Calu3 (cell line): Measurements from ENCODE around the gene PPP1R27. TPM values are rescaled to one million over a fixed set of nuclear protein-coding genes. Genes with fewer than 3 reads are reported as not detected.

Experiments
- BruUV-seq: library from RNA; stranded (reverse); fragments of 400-500 nt; replicated peaks from 2 replicates; lab custom pipeline; 2021; lab: Mats Ljungman, UMichigan
- CTCF ChIA-PET: fragments of 300-600 bp; sonication (Branson Sonifier 250); formaldehyde crosslinking; loops from one replicate; lab custom pipeline; 2022; ENCODE audit warnings: antibody characterized with exemption; lab: Charles Lee
- DNase-seq: peaks from one replicate; pipeline ENCODE4 v3.0.0; 2022
- H3K27ac Mint-ChIP-seq: one replicate; pipeline ENCODE4 v1.8.0; 2022; ENCODE audit warnings: mixed read lengths; ENCODE audit not compliant: unreplicated experiment
- H3K27me3 Mint-ChIP-seq: one replicate; pipeline ENCODE4 v1.8.0; 2022; ENCODE audit warnings: mixed read lengths; ENCODE audit not compliant: unreplicated experiment
- H3K36me3 Mint-ChIP-seq: one replicate; pipeline ENCODE4 v1.8.0; 2022; ENCODE audit warnings: mild to moderate bottlenecking, moderate library complexity, mixed read lengths; ENCODE audit not compliant: insufficient read depth, unreplicated experiment
- H3K4me1 Mint-ChIP-seq: one replicate; pipeline ENCODE4 v1.8.0; 2022; ENCODE audit warnings: mild to moderate bottlenecking, low read depth, mixed read lengths; ENCODE audit not compliant: unreplicated experiment
- H3K4me3 Mint-ChIP-seq: one replicate; pipeline ENCODE4 v1.8.0; 2022; ENCODE audit warnings: mild to moderate bottlenecking, low read depth, moderate library complexity, mixed read lengths; ENCODE audit not compliant: unreplicated experiment
- H3K9me3 Mint-ChIP-seq: one replicate; pipeline ENCODE4 v1.8.0; 2022; ENCODE audit warnings: low read depth, mixed read lengths; ENCODE audit not compliant: unreplicated experiment
- CTCF ChIP-seq: fragments of 200-600 bp; IDR thresholded peaks from one replicate; pipeline ENCODE4 v1.8.0; 2022; ENCODE audit warnings: antibody characterized with exemption; ENCODE audit not compliant: unreplicated experiment
- intact Hi-C: fragments of 100-400 bp; cut with micrococcal nuclease; formaldehyde crosslinking; loops from one replicate; pipeline ENCODE4 v1.10.0; 2022; ENCODE audit not compliant: unreplicated experiment
- total RNA-seq: library from RNA; stranded (reverse); gene quantifications from 2 replicates; pipeline ENCODE4 v1.2.3, GENCODE V29; 2022

The PPP1R27 gene
- total RNA-seq, 1 experiment from 2014 or later = not detected

DNA sequence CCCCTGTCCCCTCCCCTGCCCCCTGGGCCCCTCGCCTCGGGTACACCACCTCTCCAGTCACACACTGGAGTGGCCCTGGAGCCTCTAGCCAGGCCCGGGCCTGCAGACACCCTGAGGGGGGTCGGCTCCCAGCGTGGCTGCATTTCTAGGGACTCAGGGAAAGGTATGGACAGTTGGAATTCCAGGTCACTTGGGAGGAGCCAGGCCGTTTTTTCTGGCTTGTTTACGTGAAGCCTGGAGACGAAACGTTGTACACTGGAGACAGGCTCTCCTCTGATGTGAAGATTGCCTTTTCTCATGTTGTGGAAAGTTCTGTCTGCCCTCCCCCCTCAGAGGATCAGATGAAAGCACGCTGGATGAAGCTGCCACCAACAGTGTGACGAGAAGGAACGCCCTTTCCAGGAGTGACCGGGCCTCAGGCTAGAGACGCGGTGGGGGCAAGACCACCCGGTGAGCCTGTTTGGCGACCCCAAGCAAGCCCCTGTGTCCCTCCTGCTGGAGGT lies 4.0 kb upstream of the PPP1R27 start:
- no peak overlapping the region for H3K4me3 Mint-ChIP-seq
- no peak for DNase-seq
- H3K27ac Mint-ChIP-seq = no peak overlapping the region
- CTCF ChIA-PET = no interaction called here
- no TSS peak for BruUV-seq
- no peaks in the 10 kb centered on the region for H3K27me3 Mint-ChIP-seq
- H3K9me3 Mint-ChIP-seq = no peaks in the 10 kb centered on the region
- peaks cover 38% of the 10 kb centered on the region for H3K36me3 Mint-ChIP-seq
- intact Hi-C loops = no loop called here
- H3K4me1 Mint-ChIP-seq = no peaks in the 10 kb centered on the region
- no peak for TF ChIP-seq CTCF

DNA sequence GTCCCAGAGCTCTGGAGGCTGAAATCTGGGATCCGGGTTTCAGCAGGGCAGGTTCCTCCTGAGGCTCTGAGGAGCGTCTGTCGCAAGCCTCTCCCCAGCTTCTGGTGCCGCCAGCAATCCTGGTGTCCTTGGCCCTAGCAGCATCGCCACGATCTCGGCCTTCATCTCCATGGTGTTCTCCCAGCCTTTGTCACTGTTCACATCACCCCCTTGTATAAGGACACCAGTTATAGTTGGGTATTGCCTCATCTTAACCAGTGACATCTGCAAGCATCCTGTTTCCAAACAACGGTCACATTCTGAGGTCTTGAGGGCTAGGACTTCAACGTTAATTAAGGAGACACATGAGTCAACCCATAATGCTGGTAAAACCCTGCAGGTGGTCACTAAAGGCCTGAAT lies 2.8 kb upstream of the PPP1R27 start:
- Mint-ChIP-seq H3K9me3 (no peaks in the 10 kb centered on the region), H3K36me3 (peaks cover 38% of the 10 kb centered on the region), H3K27ac (no peak overlapping the region), H3K4me1 (peaks cover under 1% of the 10 kb centered on the region), H3K4me3 (no peak overlapping the region), H3K27me3 (no peaks in the 10 kb centered on the region)
- intact Hi-C loops = no loop called here
- no TSS peak for BruUV-seq
- DNase-seq = no peak
- CTCF ChIA-PET = no interaction called here
- no peak for TF ChIP-seq CTCF

DNA sequence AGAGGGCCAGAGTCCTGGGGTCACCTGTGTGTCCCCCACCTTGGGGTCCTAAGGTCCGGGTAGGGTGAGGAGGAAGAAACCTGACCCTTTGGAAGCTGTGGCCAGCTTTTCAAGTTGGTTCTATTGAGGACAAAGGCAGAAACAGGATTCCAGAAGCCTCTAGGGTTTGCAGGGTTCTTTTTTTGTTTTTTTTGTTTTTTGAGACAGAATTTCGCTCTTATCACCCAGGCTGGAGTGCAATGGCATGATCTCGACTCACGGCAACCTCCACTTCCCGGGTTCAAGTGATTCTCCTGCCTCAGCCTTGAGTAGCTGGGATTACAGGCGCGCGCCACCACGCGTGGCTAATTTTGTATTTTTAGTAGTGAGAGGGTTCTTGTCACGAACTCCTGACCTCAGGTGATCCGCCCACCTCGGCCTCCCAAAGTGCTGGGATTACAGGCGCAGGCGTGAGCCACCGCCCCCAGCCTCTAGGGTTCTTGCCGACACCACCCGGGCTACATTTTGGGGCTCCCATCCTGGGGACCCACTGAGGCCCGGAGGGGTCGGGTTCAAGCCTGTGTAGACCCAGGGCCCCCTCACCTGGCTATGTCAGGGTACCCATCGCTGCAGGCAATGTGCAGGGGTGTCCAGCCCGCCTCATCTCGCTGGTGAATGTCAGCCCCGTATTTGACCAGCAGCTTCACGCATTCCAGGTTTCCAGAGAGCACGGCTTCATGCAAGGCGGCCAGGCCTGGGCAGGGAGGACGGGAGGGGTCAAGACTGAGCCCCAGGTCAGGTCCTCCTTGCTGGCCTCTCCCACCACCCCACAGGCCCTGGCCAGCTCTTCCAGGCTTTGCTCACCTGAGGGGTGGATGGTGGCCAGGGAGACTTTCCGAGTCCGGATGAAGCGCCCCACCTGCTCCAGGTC lies 674 bp downstream of the PPP1R27 start:
- Mint-ChIP-seq H3K27me3 (no peaks in the 10 kb centered on the region), H3K36me3 (peaks cover 47% of the 10 kb centered on the region), H3K9me3 (no peaks in the 10 kb centered on the region), H3K4me3 (peak overlapping the region; percentile 79), H3K4me1 (peaks cover 10% of the 10 kb centered on the region), H3K27ac (peak overlapping the region; percentile 58)
- no peak for TF ChIP-seq CTCF
- CTCF ChIA-PET = interaction anchor here (1.3 kb wide), 1 partner anchor 19 kb away, joined by 3 read pairs; no protein-coding TSS in a partner anchor
- intact Hi-C loops = no loop called here
- no peak for DNase-seq
- no TSS peak for BruUV-seq

DNA sequence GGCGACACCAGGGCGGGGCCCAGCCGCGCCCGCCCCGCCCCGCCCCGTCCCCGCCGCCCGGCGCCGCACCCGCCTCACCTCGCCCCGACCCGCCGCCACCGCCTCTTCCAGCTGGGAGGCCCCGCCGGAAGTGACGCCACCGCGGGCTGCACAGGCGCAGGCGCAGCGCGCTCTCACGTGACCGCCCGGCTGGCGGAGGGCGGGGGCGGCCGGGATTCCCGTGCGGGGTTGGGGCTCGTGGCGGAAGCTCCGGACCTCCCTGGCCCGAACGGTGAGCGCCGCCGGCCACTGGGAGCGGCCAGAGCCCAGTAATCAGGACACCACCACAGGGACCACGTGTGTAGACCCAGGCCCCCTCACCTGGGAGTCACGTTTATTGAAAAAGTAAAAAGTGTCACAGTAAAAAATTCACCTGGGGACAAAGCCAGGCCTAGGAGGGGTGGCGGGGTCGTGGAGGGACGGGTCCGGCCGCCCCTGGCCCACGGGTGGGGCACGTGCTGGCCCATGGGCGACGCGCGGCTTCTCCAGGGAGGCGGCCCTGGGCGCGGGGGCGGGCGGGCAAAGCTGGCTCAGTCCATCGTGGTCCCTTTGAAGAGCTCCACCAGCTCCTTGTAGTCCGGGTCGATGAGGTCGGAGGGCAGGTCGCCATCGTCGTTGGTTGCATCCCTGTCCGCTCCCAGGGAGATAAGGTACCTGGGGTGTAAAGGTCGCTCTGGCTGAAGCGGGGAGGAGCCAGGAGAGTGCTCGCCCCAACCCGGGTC lies 1.5 kb downstream of the PPP1R27 start, which contains the start of gene MCRIP1:
Gene MCRIP1 (minus strand): TSS at position 132 of the 761 bp plus-strand sequence. CDS start 8,785 bp downstream, outside the sequence.
- no peak for TF ChIP-seq CTCF
- BruUV-seq = TSS peak; percentile 78
- H3K9me3 Mint-ChIP-seq = no peaks in the 10 kb centered on the region
- intact Hi-C loops = no loop called here
- DNase-seq = peak; percentile 98
- peak within 1 kb of the TSS; percentile 79 for H3K27ac Mint-ChIP-seq
- H3K4me1 Mint-ChIP-seq = peaks cover 15% of the 10 kb centered on the region
- CTCF ChIA-PET = interaction anchor here (0.8 to 1.3 kb wide), 2 partner anchors 18 to 95 kb away, joined by 3 to 4 read pairs; no protein-coding TSS in a partner anchor
- H3K36me3 Mint-ChIP-seq = peaks cover 43% of the 10 kb centered on the region
- peak within 1 kb of the TSS; percentile 79 for H3K4me3 Mint-ChIP-seq
- no peaks in the 10 kb centered on the region for H3K27me3 Mint-ChIP-seq
